Measurements from ENCODE around the gene CNTNAP2.
"Not testable (repeated sequence)": the region's sequence is repeated elsewhere in the genome, so short reads cannot be mapped to it uniquely, and the experiment has no call there.

The CNTNAP2 gene

GRCh38 chr7:148255333-148255732 is 2138.7 kb downstream of the CNTNAP2 start:
- peak; percentile 7 for DNase-seq

DNA sequence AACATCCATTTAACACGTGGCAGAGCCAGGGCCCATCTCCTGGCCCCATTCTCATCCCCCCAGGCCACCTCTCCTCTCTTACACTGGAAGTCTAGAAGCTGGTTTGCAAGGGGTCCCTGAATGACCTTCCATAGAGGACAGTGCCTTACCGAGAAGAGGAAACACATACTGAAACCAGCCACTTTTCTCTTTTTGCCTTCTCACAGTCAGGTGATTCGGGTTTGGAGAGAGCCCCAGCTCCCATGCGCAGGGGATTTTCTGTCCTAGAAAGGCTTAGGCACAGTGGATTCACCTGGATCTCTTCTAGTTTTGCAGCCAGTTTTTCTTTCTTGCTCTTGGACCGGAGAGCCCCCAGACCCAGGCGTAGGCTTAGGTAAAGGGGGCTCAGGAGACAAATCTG is 2139.8 kb downstream of the CNTNAP2 start:
- DNase-seq: no peak

- DNase-seq: no peak
These were observed 2144.0 kb downstream of the CNTNAP2 start for GRCh38 chr7:148260599-148260998.

DNA sequence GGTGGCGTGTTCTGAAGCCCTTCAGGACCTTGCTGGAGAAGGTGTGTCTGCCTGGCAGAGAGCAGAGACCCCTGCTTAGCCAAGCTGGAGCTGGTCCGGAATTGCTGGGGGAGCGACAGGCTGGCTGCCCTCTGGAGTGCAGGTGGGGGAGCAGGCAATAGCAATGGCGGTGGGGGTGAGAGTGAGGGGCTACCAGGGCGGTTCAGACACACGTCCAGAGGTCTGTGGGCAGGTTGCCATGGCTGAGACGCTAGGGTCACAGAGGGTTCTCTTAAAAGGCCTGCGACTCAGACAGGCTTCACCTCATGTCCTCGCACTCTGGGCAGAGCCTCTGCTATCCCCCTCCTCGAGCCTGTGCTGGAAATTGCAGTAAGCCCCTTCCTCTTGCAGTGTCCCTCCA is 2144.9 kb downstream of the CNTNAP2 start:
- DNase-seq: no peak

- no peak for DNase-seq
These were observed 2145.5 kb downstream of the CNTNAP2 start for GRCh38 chr7:148261996-148262688.

- DNase-seq: peak; percentile 58
These were observed 2146.2 kb downstream of the CNTNAP2 start for GRCh38 chr7:148262721-148263229.

DNA sequence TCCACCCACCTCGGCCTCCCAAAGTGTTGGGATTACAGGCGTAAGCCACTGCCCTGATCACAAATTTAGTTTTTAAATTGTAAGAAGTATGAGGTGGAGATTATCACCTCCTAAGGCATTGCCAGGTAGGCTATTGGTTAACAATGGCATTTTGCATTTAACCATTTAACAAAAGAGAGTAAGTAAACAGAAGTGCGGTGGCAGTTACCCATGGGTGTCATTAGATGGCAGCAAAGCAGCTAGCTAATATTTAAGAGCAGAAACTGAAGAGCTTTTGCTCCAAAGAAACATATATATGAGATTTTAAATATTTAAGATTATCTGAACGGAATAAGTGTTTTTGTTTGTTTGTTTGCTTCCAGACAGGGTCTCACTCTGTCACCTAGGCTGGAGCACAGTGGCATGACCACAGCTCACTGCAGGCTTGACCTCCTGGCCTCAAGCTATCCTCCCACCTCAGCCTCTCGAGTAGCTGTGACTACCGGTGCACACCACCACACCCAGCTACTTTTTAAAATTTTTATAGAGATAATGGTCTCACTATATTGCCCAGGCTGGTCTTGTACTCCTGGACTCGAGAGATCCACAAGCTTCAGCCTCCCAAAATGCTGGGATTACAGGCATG is 2148.4 kb downstream of the CNTNAP2 start:
- peak; percentile 31 for DNase-seq

DNA sequence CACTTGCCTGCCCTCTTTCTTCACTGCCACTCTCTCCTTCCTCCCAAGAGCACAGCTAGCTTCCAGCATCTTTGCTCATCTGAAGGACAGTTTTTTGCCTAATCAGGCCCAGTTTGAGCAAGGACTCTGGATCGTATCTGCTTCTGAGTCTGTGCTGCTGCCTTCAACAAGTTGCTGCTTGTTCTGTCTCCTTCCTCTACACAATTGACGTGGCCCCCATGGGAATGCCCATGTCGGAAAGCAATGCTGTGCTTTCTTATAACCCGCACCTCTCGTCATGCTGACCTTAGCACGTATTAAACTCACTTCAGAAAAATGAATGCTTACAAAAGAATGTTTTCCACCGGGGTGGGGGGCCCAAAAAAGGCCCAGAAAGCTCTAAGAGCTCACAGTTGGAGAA is 2149.3 kb downstream of the CNTNAP2 start:
- DNase-seq: peak; percentile 48

- peak; percentile 63 for DNase-seq
These were observed 2150.2 kb downstream of the CNTNAP2 start for GRCh38 chr7:148266795-148267194.

GRCh38 chr7:148270576-148270975 is 2154.0 kb downstream of the CNTNAP2 start:
- no peak for DNase-seq

DNA sequence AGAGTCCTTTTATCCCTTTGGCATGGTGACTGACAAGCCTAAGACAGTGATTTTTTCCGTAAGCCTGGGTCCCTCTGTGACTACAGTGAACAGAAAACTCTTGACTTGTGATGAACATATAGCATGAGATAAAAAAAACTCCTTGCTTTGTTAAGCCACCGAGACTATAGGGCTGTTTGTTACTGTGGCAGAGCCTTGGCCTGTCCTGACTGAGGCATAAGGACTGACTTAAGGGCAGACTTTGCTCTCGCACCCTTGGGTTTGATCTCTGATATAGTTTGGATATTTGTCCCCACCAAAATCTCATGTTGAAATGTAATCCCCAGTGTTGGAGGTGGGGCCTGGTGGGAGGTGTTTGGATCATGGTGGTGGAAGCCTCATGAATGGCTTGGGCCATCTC is 2157.5 kb downstream of the CNTNAP2 start:
- no peak for DNase-seq

- no peak for DNase-seq
These were observed 2158.8 kb downstream of the CNTNAP2 start for GRCh38 chr7:148275359-148275890.

- no peak for DNase-seq
These were observed 2159.9 kb downstream of the CNTNAP2 start for GRCh38 chr7:148276314-148277041.

DNA sequence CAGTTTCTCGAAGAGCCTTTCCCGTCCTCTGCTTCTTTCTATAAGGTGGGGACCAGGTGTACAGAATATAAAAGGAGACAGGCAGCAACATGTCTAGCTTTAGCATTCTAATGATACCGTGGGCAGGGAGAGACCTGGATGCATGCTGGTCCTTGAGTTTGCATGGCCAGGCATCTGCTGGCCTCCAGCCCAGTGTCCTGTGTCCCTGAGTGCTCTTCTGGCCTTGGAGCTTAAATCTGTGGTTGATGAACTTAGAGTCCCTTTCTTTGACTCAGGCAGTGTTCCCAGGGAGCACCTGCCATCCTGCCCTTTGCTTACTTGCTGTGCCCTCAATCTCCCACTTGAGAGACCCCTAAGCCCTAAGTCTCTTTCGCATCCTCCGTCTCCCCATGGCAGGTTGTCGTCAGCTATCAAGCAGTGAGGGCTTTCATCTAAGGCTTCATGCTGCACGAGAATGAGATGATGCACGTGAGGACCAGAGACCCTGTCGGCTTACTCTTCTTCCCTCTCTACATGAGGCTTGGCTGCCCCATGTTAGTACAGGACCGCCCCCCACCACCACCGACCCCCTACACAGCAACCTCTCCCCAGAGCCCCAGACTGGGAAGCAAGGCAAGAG is 2160.6 kb downstream of the CNTNAP2 start:
- DNase-seq: no peak

DNA sequence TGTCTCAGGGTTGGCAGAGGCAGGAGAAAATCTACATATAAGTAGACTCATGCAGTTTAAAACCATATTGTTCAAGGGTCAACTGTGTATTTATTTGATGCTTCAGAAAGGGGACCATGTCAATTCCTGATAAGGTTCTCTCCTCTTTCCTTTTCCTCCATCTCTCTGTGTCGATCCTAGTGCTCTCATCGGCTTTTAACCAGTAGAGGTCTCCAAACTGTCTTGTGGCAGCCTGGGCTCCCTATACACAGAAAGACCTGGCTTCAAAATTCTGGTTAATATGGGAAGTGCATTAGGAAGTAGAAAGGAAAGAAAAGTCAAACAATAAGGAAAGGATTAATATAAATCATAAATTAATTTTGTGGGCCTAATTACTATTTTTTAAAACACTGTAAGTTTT is 2169.5 kb downstream of the CNTNAP2 start:
- peak; percentile 29 for DNase-seq

- DNase-seq: no peak
These were observed 2170.9 kb downstream of the CNTNAP2 start for GRCh38 chr7:148287538-148287937.

GRCh38 chr7:148288592-148289151 is 2172.1 kb downstream of the CNTNAP2 start:
- no peak for DNase-seq

DNA sequence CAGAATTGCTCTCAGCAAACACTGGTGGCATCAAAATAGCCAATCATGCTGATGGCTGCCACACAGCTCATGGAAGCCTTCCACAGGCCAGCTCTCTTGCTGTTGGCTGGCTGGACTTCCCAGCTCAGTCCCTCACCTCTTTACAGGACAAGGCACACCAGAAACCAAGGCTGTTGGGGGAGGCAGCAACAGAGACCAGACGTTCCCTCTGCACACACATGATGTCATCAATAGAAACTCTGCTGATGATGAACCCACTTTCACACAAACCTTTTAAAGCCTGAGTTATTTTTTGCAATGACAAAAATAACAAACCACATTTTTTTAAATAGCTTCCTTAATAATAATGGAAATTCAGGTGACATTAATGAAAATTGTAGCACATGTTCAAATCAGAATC is 2173.0 kb downstream of the CNTNAP2 start:
- DNase-seq: no peak

- no peak for DNase-seq
These were observed 2173.9 kb downstream of the CNTNAP2 start for GRCh38 chr7:148290538-148290937.

DNA sequence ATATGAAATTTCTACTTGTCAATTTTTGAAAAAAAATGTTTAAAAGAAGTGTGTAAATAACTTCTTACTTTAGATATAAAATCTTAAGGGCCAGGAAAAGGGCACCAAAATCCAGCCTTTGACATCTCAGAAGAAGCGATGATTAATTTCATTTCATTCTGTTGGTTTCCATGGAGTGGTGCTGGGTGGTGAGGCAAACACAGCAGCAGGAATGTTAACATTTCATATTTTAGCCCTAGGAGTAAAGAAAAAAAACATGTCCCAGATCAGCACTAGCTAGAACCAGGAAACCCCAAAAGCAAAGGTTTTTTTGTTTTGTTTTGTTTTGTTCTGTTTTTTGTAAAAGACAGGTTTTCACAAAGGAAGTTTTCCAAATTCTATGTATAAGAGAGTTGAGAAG is 2175.2 kb downstream of the CNTNAP2 start:
- no peak for DNase-seq

- DNase-seq: no peak
These were observed 2180.5 kb downstream of the CNTNAP2 start for GRCh38 chr7:148296994-148297644.

- not testable (repeated sequence) for DNase-seq
These were observed 2182.2 kb downstream of the CNTNAP2 start for GRCh38 chr7:148298768-148299167.

Data from NCI-H2171 (cell line).